ENCODE results near the gene FDX2. TPM values are rescaled to one million over a fixed set of nuclear protein-coding genes. Genes with fewer than 3 reads are reported as not detected.
"Not testable (repeated sequence)": the region's sequence is repeated elsewhere in the genome, so short reads cannot be mapped to it uniquely, and the experiment has no call there.

The FDX2 gene
- total RNA-seq, 1 experiment from 2014 or later = 21.0 TPM

DNA sequence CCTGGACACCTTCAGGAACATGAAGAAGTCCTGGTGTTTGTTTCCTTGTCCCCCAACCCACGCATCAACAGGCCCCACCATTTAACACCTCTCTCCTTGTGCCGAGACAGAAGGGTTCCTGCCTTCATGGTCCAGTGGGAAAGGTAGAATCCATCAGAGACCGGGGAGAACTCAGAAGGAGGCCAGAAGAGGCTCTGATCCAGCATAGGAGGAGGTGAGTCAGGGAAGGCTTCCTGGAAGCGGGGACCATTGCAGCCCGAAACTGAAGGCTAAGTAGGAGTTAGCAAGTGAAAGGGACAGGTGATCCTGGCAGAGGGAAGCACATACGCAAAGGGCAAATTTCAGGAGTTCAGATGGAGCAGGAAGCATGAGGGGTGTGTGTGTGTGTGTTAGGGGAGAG is 23.1 kb upstream of the FDX2 start:
- BruUV-seq (replicated peaks) = no TSS peak
- DNase-seq (ENCODE audit: low read depth, low spot score) (no peak), ATAC-seq (no peak)
- Histone ChIP-seq H3K9me2 (ENCODE audit: insufficient read depth) (no peaks in the 10 kb centered on the region), H3K4me1 (ENCODE audit: control insufficient read depth in 1 of 2, insufficient read depth in 2 of 2, low read length in 2 of 2) (peaks cover 0 to 23% of the 10 kb centered on the region in 2 experiments; a peak in 2 of 4 replicates), H3K79me2 (ENCODE audit: insufficient read depth, low read length) (peaks cover 4% of the 10 kb centered on the region; the same call in 1 of the 2 replicates), H3K27me3 (ENCODE audit: insufficient read depth, low read length) (no peaks in the 10 kb centered on the region), H4K20me1 (ENCODE audit: insufficient read depth) (no peaks in the 10 kb centered on the region), H3K4me3 (replicated peaks in 1 of 2; ENCODE audit: low read depth in 1 of 2, low read length in 2 of 2) (no peak overlapping the region), H2AFZ (ENCODE audit: low read depth, low read length, poor library complexity, severe bottlenecking) (no peak overlapping the region), H3K36me3 (ENCODE audit: control insufficient read depth in 1 of 2, insufficient read depth in 2 of 2, low read length in 2 of 2) (no peaks in the 10 kb centered on the region), H3K27ac (ENCODE audit: low read depth, low read length) (no peak overlapping the region), H3K9ac (ENCODE audit: low read length) (no peak overlapping the region), H3K9me3 (ENCODE audit: control insufficient read depth in 1 of 2, insufficient read depth in 1 of 2, low read depth in 1 of 2, low read length in 2 of 2) (no peaks in the 10 kb centered on the region), H3K4me2 (ENCODE audit: low read length) (no peak overlapping the region)
- TF ChIP-seq, protein P1, sequence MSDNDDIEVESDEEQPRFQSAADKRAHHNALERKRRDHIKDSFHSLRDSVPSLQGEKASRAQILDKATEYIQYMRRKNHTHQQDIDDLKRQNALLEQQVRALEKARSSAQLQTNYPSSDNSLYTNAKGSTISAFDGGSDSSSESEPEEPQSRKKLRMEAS (IDR thresholded peaks at IDR 0.05) = no peak
- TF ChIP-seq POLR2AphosphoS5 (IDR thresholded peaks at IDR 0.05; ENCODE audit: low read depth, low read length) = no peak
- TF ChIP-seq ATF3 (IDR thresholded peaks at IDR 0.05) = no peak
- no peak for TF ChIP-seq RAD21 (IDR thresholded peaks at IDR 0.05; ENCODE audit: low read depth)
- no peak for TF ChIP-seq ELF1 (IDR thresholded peaks at IDR 0.05; ENCODE audit: borderline replicate concordance, low read depth)
- TF ChIP-seq ZBTB33 (IDR thresholded peaks at IDR 0.05; ENCODE audit: extremely low read depth, insufficient replicate concordance, low read length) = no peak
- no peak for TF ChIP-seq FOSL1 (IDR thresholded peaks at IDR 0.05; ENCODE audit: low read depth)
- TF ChIP-seq REST (IDR thresholded peaks at IDR 0.05; ENCODE audit: low read depth) = no peak
- no peak for TF ChIP-seq CTCF (IDR thresholded peaks at IDR 0.05 in 2 of 3, conservative IDR thresholded peaks at IDR 0.05 in 1 of 3; ENCODE audit: borderline replicate concordance in 1 of 3, insufficient read depth in 1 of 3, low read depth in 2 of 3, low read length in 2 of 3)
- RAD21 ChIA-PET (ENCODE audit: low non-redundant PET in 1 of 2, low total read pairs in 2 of 2, uncharacterized antibody in 2 of 2, unreplicated experiment in 2 of 2) = no interaction called here
- POLR2A ChIA-PET = no interaction called here
- intact Hi-C loops (cut with micrococcal nuclease) = no loop called here
- CTCF ChIA-PET = no interaction called here

GRCh38 chr19:10336725-10337124 is 20.9 kb upstream of the FDX2 start:
- H3K79me2 ChIP-seq (ENCODE audit: insufficient read depth, low read length) = peaks cover 19% of the 10 kb centered on the region
- not testable (repeated sequence) for ATAC-seq

More at GRCh38 chr19:10336725-10337124, 20.9 kb upstream of the FDX2 start:
- peaks cover 5 to 25% of the 10 kb centered on the region in 2 experiments; a peak in 3 of 4 replicates for H3K4me1 ChIP-seq (ENCODE audit: control insufficient read depth in 1 of 2, insufficient read depth in 2 of 2, low read length in 2 of 2)
- POLR2A ChIA-PET = interaction anchor here (1.1 kb wide), 1 partner anchor 48 kb away, joined by 3 read pairs; the partner anchor contains the start of gene ICAM5
- H3K4me2 ChIP-seq (ENCODE audit: low read length); H4K20me1 ChIP-seq (ENCODE audit: insufficient read depth); H2AFZ ChIP-seq (ENCODE audit: low read depth, low read length, poor library complexity, severe bottlenecking); H3K27ac ChIP-seq (ENCODE audit: low read depth, low read length); RAD21 ChIA-PET (ENCODE audit: low non-redundant PET in 1 of 2, low total read pairs in 2 of 2, uncharacterized antibody in 2 of 2, unreplicated experiment in 2 of 2); intact Hi-C loops (cut with micrococcal nuclease); BruUV-seq (replicated peaks); H3K27me3 ChIP-seq (ENCODE audit: insufficient read depth, low read length); CTCF ChIA-PET; H3K9me3 ChIP-seq (ENCODE audit: control insufficient read depth in 1 of 2, insufficient read depth in 1 of 2, low read depth in 1 of 2, low read length in 2 of 2); DNase-seq (ENCODE audit: low read depth, low spot score); H3K4me3 ChIP-seq (replicated peaks in 1 of 2; ENCODE audit: low read depth in 1 of 2, low read length in 2 of 2); H3K9ac ChIP-seq (ENCODE audit: low read length); H3K36me3 ChIP-seq (ENCODE audit: control insufficient read depth in 1 of 2, insufficient read depth in 2 of 2, low read length in 2 of 2); H3K9me2 ChIP-seq (ENCODE audit: insufficient read depth): not testable (repeated sequence)
